ENCODE data around the gene SH3PXD2A. TPM values are rescaled to one million over a fixed set of nuclear protein-coding genes. Genes with fewer than 3 reads are reported as not detected.

The SH3PXD2A gene
- total and polyA plus RNA-seq, 7 experiments from 2014 or later, result 0.54 to 20.5 (median 9.9) TPM

DNA sequence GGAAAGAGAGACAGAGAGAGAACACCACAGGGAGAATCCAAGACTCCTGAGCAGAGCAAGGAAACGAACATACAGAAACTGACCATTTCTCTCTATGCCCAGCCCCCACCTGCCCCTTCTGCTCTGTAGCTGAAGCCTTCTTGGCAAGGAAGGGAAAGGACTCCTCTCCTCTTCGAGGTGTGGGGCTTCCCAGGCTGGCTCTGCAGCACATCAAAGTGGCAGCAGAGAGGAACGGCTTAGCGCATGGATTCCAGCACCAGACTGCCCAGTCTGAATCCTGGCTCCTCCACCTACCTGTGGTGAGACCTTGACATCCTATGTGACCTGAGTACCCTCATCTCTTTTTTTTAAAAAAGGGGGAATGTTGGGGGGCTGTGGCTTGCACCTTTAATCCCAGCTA is 69.4 kb downstream of the SH3PXD2A start:
- no peak overlapping the region for H3K27ac Mint-ChIP-seq
- H3K4me3 ChIP-seq (ENCODE audit: low read length), result no peak overlapping the region
- no peaks in the 10 kb centered on the region for H3K27me3 ChIP-seq (ENCODE audit: control insufficient read depth in 2 of 2, insufficient read depth in 2 of 2, low read length in 2 of 2)
- DNase-seq (no peak), ATAC-seq (no peak)
- peaks cover 0 to 25% (median 8%) of the 10 kb centered on the region in 5 donors for H3K27me3 Mint-ChIP-seq
- H3K4me1 Mint-ChIP-seq, result peaks cover 5 to 20% (median 13%) of the 10 kb centered on the region in 7 donors
- H3K4me1 ChIP-seq (ENCODE audit: control insufficient read depth in 2 of 2, insufficient read depth in 2 of 2, low read length in 2 of 2), result peaks cover 0 to 7% of the 10 kb centered on the region in 2 donors
- no peak overlapping the region for H3K27ac ChIP-seq (ENCODE audit: low read depth, low read length)
- no peaks in the 10 kb centered on the region for H3K36me3 Mint-ChIP-seq
- CTCF ChIA-PET, result interaction anchor here (0.6 to 1.0 kb wide), 2 partner anchors 21 to 51 kb away, joined by 3 to 5 read pairs; no protein-coding TSS in a partner anchor
- intact Hi-C loops (cut with micrococcal nuclease), result no loop called here
- no peak overlapping the region for H3K4me3 Mint-ChIP-seq
- POLR2A ChIA-PET, result no interaction called here
- H3K36me3 ChIP-seq (ENCODE audit: control insufficient read depth in 2 of 3, insufficient read depth in 3 of 3, low read length in 3 of 3), result no peaks in the 10 kb centered on the region
- no peaks in the 10 kb centered on the region for H3K9me3 ChIP-seq (ENCODE audit: control insufficient read depth in 2 of 3, low read length in 3 of 3)
- peaks cover 0 to 2% (median 0%) of the 10 kb centered on the region in 11 donors for H3K9me3 Mint-ChIP-seq

DNA sequence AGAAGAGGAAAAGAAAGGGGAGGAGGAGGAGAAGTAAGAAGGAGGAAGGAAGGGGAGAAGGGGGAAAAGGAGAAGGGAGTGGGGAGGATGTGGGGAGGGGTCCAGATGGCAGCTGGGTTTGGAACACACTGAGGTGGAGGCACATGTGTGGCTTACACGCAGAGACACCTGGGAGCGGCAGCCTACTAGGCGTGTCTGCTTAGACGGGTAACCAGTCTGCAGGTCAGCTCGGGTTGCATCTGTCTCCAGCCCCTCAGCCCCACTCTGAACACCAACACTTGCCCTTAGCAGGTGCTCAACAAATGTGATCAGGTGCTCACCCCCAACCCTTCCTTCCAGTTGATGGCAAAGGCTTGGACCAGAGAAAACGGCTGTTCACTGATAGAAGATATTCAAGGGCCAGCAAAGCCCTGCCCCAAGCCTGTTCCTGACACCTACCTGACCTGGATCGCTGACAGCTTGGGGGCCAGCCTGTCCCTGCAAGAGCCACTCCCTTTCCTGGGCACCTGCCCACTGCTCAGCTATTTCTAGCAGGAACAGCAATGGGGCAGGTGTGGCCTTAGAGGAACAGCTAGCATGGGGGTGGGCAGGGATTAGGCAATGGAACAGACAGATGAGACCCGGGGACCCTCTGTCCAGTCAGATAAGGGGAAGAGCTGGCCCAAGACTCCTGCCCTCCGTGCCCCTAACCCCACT is 70.5 kb downstream of the SH3PXD2A start:
- H3K4me3 Mint-ChIP-seq, result no peak overlapping the region
- Histone ChIP-seq H3K27ac (ENCODE audit: low read depth, low read length) (no peak overlapping the region), H3K36me3 (ENCODE audit: control insufficient read depth in 2 of 3, insufficient read depth in 3 of 3, low read length in 3 of 3) (no peaks in the 10 kb centered on the region), H3K4me3 (ENCODE audit: low read length) (no peak overlapping the region), H3K9me3 (ENCODE audit: control insufficient read depth in 2 of 3, low read length in 3 of 3) (no peaks in the 10 kb centered on the region), H3K27me3 (ENCODE audit: control insufficient read depth in 2 of 2, insufficient read depth in 2 of 2, low read length in 2 of 2) (no peaks in the 10 kb centered on the region), H3K4me1 (ENCODE audit: control insufficient read depth in 2 of 2, insufficient read depth in 2 of 2, low read length in 2 of 2) (peaks cover 0 to 7% of the 10 kb centered on the region in 2 donors)
- H3K4me1 Mint-ChIP-seq, result peaks cover 5 to 27% (median 12%) of the 10 kb centered on the region in 7 donors
- peaks cover 0 to 25% (median 8%) of the 10 kb centered on the region in 5 donors for H3K27me3 Mint-ChIP-seq
- ChIA-PET CTCF (interaction anchor here (1.0 kb wide), 1 partner anchor 20 kb away, joined by 5 read pairs; no protein-coding TSS in a partner anchor), POLR2A (no interaction called here)
- ATAC-seq, result no peak
- no peak overlapping the region for H3K27ac Mint-ChIP-seq
- H3K36me3 Mint-ChIP-seq, result no peaks in the 10 kb centered on the region
- H3K9me3 Mint-ChIP-seq, result peaks cover 0 to 2% (median 0%) of the 10 kb centered on the region in 11 donors
- intact Hi-C loops (cut with micrococcal nuclease), result loop anchor here in 1 of 2 donors (5.0 kb wide), 1 partner anchor 73 kb away; no protein-coding TSS in a partner anchor
- DNase-seq, result no peak

DNA sequence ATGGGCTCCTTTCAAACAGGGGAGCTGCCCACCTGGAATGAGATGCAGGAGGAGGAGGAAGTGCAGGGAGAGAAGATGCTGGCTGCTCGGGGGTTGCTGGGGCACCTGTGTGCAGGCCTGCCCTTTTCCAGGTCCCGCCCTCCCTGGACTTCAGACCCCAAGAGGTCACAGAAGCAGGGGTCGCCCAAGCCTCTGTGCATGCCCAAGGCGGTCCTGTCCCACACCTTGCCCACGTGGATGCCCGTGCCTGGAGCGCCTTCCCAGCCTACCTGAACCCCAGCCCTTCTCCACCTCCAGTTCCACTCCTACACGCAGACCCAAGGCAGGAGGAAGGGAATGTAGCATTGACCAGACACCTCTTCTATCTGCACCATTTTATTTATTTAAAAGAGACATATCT is 71.3 kb downstream of the SH3PXD2A start:
- CTCF ChIA-PET, result no interaction called here
- Histone ChIP-seq H3K27me3 (ENCODE audit: control insufficient read depth in 2 of 2, insufficient read depth in 2 of 2, low read length in 2 of 2) (no peaks in the 10 kb centered on the region), H3K36me3 (ENCODE audit: control insufficient read depth in 2 of 3, insufficient read depth in 3 of 3, low read length in 3 of 3) (no peaks in the 10 kb centered on the region), H3K9me3 (ENCODE audit: control insufficient read depth in 2 of 3, low read length in 3 of 3) (no peaks in the 10 kb centered on the region), H3K4me3 (ENCODE audit: low read length) (no peak overlapping the region), H3K27ac (ENCODE audit: low read depth, low read length) (no peak overlapping the region), H3K4me1 (ENCODE audit: control insufficient read depth in 2 of 2, insufficient read depth in 2 of 2, low read length in 2 of 2) (no peaks in the 10 kb centered on the region)
- DNase-seq (no peak), ATAC-seq (no peak)
- intact Hi-C loops (cut with micrococcal nuclease), result loop anchor here in 1 of 2 donors (5.0 kb wide), 1 partner anchor 72 kb away; no protein-coding TSS in a partner anchor
- POLR2A ChIA-PET, result no interaction called here
- H3K27me3 Mint-ChIP-seq, result peaks cover 0 to 25% (median 8%) of the 10 kb centered on the region in 5 donors
- H3K27ac Mint-ChIP-seq, result no peak overlapping the region
- no peak overlapping the region for H3K4me3 Mint-ChIP-seq
- H3K4me1 Mint-ChIP-seq, result peaks cover 3 to 21% (median 5%) of the 10 kb centered on the region in 7 donors
- H3K36me3 Mint-ChIP-seq, result no peaks in the 10 kb centered on the region
- H3K9me3 Mint-ChIP-seq, result peaks cover 0 to 2% (median 0%) of the 10 kb centered on the region in 11 donors

DNA sequence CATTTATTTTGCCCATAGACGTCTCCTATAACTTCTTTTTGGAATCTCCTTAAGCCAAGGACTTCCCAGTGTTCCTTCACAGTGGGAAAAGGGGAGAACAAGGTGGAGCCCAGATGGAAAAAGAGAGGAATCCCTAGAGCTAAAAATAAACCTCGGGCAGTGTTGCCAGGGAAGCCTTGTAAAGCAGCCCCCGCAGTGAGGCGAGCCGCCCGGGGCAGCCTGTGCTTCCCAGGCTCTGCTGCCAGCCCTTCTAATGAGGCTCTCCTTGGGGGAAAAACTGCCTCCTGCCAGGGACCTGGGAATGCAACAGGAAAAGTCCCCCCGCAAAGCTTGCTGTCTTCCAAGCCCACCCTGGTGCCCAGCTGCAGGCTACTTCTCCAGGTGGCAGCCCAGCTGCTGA is 71.7 kb downstream of the SH3PXD2A start:
- Histone ChIP-seq H3K4me1 (ENCODE audit: control insufficient read depth in 2 of 2, insufficient read depth in 2 of 2, low read length in 2 of 2) (no peaks in the 10 kb centered on the region), H3K27ac (ENCODE audit: low read depth, low read length) (no peak overlapping the region), H3K9me3 (ENCODE audit: control insufficient read depth in 2 of 3, low read length in 3 of 3) (no peaks in the 10 kb centered on the region), H3K36me3 (ENCODE audit: control insufficient read depth in 2 of 3, insufficient read depth in 3 of 3, low read length in 3 of 3) (no peaks in the 10 kb centered on the region), H3K27me3 (ENCODE audit: control insufficient read depth in 2 of 2, insufficient read depth in 2 of 2, low read length in 2 of 2) (no peaks in the 10 kb centered on the region), H3K4me3 (ENCODE audit: low read length) (no peak overlapping the region)
- CTCF ChIA-PET, result no interaction called here
- H3K4me3 Mint-ChIP-seq, result no peak overlapping the region
- intact Hi-C loops (cut with micrococcal nuclease), result loop anchor here in 1 of 2 donors (5.0 kb wide), 1 partner anchor 71 kb away; no protein-coding TSS in a partner anchor
- peaks cover 0 to 25% (median 8%) of the 10 kb centered on the region in 5 donors for H3K27me3 Mint-ChIP-seq
- POLR2A ChIA-PET, result no interaction called here
- peaks cover 0 to 21% (median 5%) of the 10 kb centered on the region in 7 donors for H3K4me1 Mint-ChIP-seq
- H3K36me3 Mint-ChIP-seq, result no peaks in the 10 kb centered on the region
- DNase-seq (no peak), ATAC-seq (no peak)
- no peak overlapping the region for H3K27ac Mint-ChIP-seq
- H3K9me3 Mint-ChIP-seq, result peaks cover 0 to 2% (median 0%) of the 10 kb centered on the region in 11 donors

DNA sequence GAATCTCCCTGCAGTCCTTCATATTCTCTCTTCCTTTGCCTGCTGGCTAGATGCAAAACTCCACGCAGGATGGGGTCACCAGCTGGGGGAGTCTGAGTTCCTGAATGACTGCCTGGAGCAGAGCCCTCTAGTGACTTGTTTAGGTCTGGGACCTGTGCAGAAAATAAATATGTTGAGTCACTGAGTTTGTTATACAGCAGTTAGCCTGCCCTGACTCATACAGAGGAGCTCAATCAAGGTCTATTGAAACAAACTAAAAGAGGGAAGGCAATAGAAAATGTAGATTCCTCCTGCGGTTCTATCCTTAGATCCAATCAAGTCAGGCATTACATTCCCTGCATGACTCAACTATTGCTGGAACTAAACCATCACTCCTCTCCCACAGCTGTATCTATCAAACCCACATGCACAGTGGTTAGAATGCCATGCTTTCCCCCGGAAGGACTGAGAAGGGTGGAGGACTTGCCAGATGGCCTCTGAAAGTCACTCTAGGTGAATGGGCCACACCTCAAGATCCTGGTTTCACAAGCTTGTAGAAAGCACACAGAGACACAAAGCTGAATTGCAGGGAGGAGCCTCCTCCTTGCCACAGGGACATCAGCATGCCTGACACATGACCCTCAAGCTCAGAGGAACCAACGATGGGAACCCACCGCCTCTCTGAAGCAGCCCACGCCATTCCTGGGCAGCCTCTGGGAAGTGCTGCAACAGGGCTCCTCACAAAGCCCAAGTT is 73.9 kb downstream of the SH3PXD2A start:
- ChIA-PET POLR2A (interaction anchor here (2.0 kb wide), 1 partner anchor 8 kb away, joined by 8 read pairs; no protein-coding TSS in a partner anchor), CTCF (interaction anchor here (1.2 kb wide), 1 partner anchor 73 kb away, joined by 3 read pairs; no protein-coding TSS in a partner anchor)
- H3K36me3 ChIP-seq (ENCODE audit: control insufficient read depth in 2 of 3, insufficient read depth in 3 of 3, low read length in 3 of 3), result no peaks in the 10 kb centered on the region
- no peaks in the 10 kb centered on the region for H3K27me3 ChIP-seq (ENCODE audit: control insufficient read depth in 2 of 2, insufficient read depth in 2 of 2, low read length in 2 of 2)
- H3K4me3 ChIP-seq (ENCODE audit: low read length), result no peak overlapping the region
- Mint-ChIP-seq H3K27me3 (peaks cover 0 to 27% (median 8%) of the 10 kb centered on the region in 5 donors), H3K36me3 (no peaks in the 10 kb centered on the region), H3K27ac (peak overlapping the region in 1 of 9 donors; percentile 20), H3K4me3 (peak overlapping the region in 1 of 10 donors; percentile 33), H3K9me3 (peaks cover 0 to 2% (median 0%) of the 10 kb centered on the region in 11 donors), H3K4me1 (peaks cover 0 to 21% (median 5%) of the 10 kb centered on the region in 7 donors)
- no peaks in the 10 kb centered on the region for H3K4me1 ChIP-seq (ENCODE audit: control insufficient read depth in 2 of 2, insufficient read depth in 2 of 2, low read length in 2 of 2)
- intact Hi-C loops (cut with micrococcal nuclease), result loop anchor here in 1 of 2 donors (5.0 kb wide), 1 partner anchor 69 kb away; no protein-coding TSS in a partner anchor
- ATAC-seq, result no peak
- no peaks in the 10 kb centered on the region for H3K9me3 ChIP-seq (ENCODE audit: control insufficient read depth in 2 of 3, low read length in 3 of 3)
- DNase-seq, result no peak
- no peak overlapping the region for H3K27ac ChIP-seq (ENCODE audit: low read depth, low read length)

DNA sequence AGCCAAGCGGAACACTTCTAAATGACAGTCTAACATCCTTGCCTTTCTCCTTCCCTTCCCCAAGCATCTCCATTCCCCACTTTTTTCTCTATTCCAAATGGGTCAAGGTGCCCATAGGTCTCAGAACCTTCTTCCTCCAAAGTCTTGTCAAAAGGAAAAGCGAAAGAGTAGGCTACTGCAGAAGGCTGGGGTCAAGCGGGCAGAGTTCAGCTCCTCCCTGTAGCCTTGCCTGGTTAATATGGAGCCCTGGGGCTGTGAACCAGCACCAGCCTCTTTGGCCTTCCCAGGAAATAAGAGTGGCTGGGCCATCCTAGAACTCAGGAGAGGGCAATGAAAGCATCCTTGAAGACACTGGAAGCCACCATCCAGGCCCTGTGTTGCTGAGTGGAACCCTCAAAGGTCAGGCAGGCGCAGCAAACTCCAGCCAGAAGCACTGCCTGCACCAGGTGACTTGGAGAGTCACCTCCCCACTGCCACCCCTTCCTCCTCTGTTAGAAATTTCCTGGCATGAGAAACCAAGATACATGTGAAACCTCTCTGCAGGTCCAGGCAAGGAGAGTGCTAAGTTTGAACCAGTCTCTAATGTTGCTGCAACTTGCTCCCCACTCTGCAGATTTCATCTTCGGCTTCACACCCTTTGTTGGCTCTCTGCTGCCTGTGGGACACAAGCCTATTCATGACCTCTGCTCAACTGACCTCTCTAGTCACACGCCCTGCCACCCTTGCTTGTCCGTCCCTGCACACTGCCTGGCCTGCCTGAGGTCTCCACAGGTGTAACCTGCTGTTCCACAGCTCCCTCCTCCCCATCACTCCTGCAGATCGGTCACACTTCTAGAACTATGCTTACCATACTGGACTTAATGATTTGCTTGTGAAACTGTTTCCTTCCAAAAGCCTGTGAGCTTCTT is 74.9 kb downstream of the SH3PXD2A start:
- H3K27me3 ChIP-seq (ENCODE audit: control insufficient read depth in 2 of 2, insufficient read depth in 2 of 2, low read length in 2 of 2), result no peaks in the 10 kb centered on the region
- no peak overlapping the region for H3K4me3 ChIP-seq (ENCODE audit: low read length)
- H3K4me1 ChIP-seq (ENCODE audit: control insufficient read depth in 2 of 2, insufficient read depth in 2 of 2, low read length in 2 of 2), result no peaks in the 10 kb centered on the region
- Mint-ChIP-seq H3K4me1 (peaks cover 0 to 21% (median 5%) of the 10 kb centered on the region in 7 donors), H3K9me3 (peaks cover 0 to 2% (median 0%) of the 10 kb centered on the region in 11 donors), H3K4me3 (no peak overlapping the region), H3K27me3 (peaks cover 0 to 26% (median 8%) of the 10 kb centered on the region in 5 donors), H3K27ac (peak overlapping the region in 1 of 9 donors; percentile 9), H3K36me3 (no peaks in the 10 kb centered on the region)
- H3K36me3 ChIP-seq (ENCODE audit: control insufficient read depth in 2 of 3, insufficient read depth in 3 of 3, low read length in 3 of 3), result no peaks in the 10 kb centered on the region
- ChIA-PET CTCF (interaction anchor here (1.2 kb wide), 1 partner anchor 74 kb away, joined by 3 read pairs; no protein-coding TSS in a partner anchor), POLR2A (interaction anchor here (2.0 kb wide), 1 partner anchor 7 kb away, joined by 8 read pairs; no protein-coding TSS in a partner anchor)
- H3K9me3 ChIP-seq (ENCODE audit: control insufficient read depth in 2 of 3, low read length in 3 of 3), result no peaks in the 10 kb centered on the region
- DNase-seq, result no peak
- H3K27ac ChIP-seq (ENCODE audit: low read depth, low read length), result no peak overlapping the region
- ATAC-seq, result no peak
- intact Hi-C loops (cut with micrococcal nuclease), result loop anchor here in 1 of 2 donors (5.0 kb wide), 1 partner anchor 68 kb away; no protein-coding TSS in a partner anchor
